ENCODE data around the gene TTC9.

The TTC9 gene

DNA sequence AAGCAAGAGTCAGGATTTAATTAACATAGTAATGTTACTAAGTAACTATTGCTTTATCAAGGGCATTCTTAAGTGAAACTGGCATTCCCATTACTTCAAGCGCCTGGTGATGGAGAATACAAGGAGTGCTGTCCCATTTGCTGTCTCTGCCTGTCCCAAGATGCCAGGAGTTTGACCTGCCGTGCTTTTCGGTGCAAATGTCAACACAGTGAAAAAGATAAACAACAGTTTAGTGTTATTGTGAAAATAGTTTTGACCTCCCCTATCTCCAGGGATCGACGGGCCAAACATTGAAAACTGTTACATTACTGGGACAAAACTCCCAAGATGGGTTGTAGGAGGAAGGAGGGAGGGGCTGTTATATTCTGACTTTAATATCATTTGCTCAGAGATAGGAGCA is 74.8 kb downstream of the TTC9 start:
- no peak for DNase-seq (ENCODE audit: low read depth)

DNA sequence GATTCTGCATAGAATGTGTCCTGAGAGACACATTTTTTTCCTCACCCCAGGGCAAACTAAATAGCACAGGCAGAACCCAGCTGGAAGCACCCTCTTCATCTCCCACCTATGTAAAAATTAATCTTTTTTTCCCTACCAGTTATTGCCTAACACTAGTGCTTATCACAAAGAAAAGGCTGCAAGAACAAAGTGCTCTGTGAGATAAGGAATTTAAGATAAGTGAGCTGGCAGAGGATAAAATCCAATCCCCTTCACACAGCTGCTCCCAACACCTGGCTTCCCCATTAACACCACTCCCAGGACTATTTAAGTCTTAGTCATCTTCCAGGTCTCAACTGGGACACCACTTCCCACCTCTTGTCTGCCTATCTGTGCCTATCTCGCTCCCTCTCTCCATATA is 75.2 kb downstream of the TTC9 start:
- no peak for DNase-seq (ENCODE audit: low read depth)

- no peak for DNase-seq (ENCODE audit: low read depth)
Observed at GRCh38 chr14:70718383-70719118, 76.8 kb downstream of the TTC9 start.

DNA sequence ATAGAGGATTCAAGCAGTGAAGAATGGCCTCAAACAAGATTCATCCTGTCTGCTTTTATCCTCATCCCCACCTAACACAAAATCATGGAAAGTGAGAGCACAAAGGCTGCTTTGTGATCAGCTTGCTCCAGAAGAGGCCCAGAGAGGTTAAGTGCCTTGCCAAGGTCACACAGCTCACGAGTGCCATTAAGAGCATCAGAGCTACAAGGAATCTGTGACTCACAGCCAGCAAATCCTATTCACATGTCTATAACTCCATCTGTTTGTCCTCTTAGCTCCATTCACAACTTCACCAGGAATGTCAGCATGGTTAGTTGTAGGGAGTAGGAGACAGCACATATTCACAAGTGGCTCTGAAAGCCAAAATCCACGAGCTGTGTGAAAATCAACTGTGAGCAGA is 79.8 kb downstream of the TTC9 start:
- no peak for DNase-seq (ENCODE audit: low read depth)

- DNase-seq (ENCODE audit: low read depth): no peak
Observed at GRCh38 chr14:70722418-70722817, 80.7 kb downstream of the TTC9 start.

DNA sequence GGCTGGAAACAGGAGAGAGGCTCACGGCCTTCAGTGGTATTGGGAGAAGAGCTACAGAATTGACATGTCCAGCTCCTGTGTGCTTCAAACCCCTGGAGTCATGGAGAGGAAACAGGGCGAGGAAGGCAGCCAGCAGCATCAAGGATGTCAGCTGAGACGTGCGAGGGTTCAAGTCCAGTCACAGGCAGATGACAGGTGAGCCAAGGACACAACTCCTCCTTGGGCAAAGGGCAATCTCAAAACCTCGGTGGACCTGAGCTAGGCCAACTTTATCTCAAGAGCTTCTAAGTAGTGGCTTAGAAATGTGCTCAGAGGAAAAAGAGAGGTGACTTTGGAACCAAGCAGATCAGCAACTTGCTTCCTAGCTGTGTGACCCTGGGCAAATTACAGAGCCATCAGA is 81.6 kb downstream of the TTC9 start:
- no peak for DNase-seq (ENCODE audit: low read depth)

DNA sequence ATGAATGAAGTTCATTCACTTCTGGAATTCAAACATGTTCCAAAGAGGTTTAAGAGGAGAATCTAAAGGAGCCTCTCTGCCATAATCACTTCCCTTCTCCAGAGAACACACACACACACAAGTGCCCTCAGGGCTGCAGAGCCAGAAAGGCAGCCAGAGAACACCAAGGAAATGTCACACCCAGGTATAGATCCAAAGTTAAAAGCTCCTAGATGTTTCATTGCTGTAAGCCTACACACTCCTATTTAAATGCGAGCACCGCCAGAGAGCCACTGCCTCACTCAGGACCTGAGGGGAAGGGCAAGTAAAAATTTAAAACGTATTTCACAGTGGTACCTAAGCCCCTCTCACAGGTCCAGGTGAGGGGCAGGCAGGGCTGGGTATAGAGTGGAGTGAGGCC is 82.4 kb downstream of the TTC9 start:
- DNase-seq (ENCODE audit: low read depth): no peak

DNA sequence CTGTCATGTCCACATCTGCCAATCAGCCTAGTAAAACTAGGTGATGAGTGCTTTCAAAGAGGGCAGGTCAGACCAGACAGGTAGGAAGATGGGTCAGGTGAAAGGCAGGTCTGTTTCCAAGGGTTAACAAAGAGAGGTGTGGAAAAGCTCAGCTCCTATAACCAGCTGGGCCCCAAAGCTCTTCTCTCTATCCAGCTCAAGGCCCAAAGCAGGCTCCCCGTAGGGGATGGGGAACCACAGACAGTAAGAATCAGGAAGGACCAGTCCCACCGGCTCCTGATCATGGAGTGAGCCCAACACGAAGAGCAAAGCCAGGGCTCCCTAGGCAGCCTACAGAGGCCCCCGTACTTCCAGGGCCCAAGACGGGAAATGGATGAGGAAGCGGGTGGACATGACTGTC is 83.2 kb downstream of the TTC9 start:
- DNase-seq (ENCODE audit: low read depth): no peak
